Colonic mucosa (tissue), 4 donors: ENCODE data around the gene LCN15. TPM values are rescaled to one million over a fixed set of nuclear protein-coding genes. Genes with fewer than 3 reads are reported as not detected.
A peak's percentile ranks its signal among the peaks of the same experiment; 100 is the strongest.
"Not testable (repeated sequence)": the region's sequence is repeated elsewhere in the genome, so short reads cannot be mapped to it uniquely, and the experiment has no call there.

Experiments
- DNase-seq: peaks from one replicate; pipeline ENCODE4 v3.0.0-alpha.2; 2020
- H3K27ac ChIP-seq: fragments of 200-600 bp; one replicate; pipeline ENCODE4 v1.8.0; 2021
- H3K27me3 ChIP-seq: fragments of 200-600 bp; one replicate; pipeline ENCODE4 v1.8.0; 2021
- H3K36me3 ChIP-seq: fragments of 200-600 bp; one replicate; pipeline ENCODE4 v1.8.0; 2021
- H3K4me1 ChIP-seq: fragments of 200-600 bp; one replicate; pipeline ENCODE4 v1.8.0; 2021; ENCODE audit warnings: mild to moderate bottlenecking
- H3K4me3 ChIP-seq: fragments of 200-600 bp; one replicate; pipeline ENCODE4 v1.8.0; 2021
- H3K9ac ChIP-seq, 2 donors: one replicate each; pipeline ENCODE4 v1.7.0; 2013; ENCODE audit warnings: control low read depth in 2 of 2, low read depth in 2 of 2, low read length in 2 of 2
- H3K9me3 ChIP-seq: fragments of 200-600 bp; one replicate; pipeline ENCODE4 v1.8.0; 2021
- CTCF ChIP-seq: fragments of 200-600 bp; IDR thresholded peaks from one replicate; pipeline ENCODE4 v1.8.0; 2022; ENCODE audit warnings: antibody characterized with exemption, mild to moderate bottlenecking
- intact Hi-C: fragments of 100-400 bp; cut with DNase I; formaldehyde crosslinking; loops from one replicate; pipeline ENCODE4 v1.14.1; 2022
- total RNA-seq, 2 donors: library from RNA; stranded (reverse); fragmentation: NEBNext Ultra II Directional in 1 of 2; extraction: Animal tissue kit (Norgen Biotek cat#: 25700) in 1 of 2; gene quantifications; one replicate each; pipeline ENCODE4 v1.2.1, GENCODE V29; 2021
- donor health status: healthy.
- donor health status: DM: no; HTN: no; CAD: no.
- donor health status: DM: no; HTN: no; CAD: no.

Gene LCN15
- total RNA-seq, 2 donors from 2014 or later = 3.4 TPM; not detected in 1

- H3K4me1 ChIP-seq = peaks cover 20% of the 10 kb centered on the region
- H3K4me3 ChIP-seq = no peak overlapping the region
- no peak overlapping the region for H3K27ac ChIP-seq
- peak; percentile 18 for DNase-seq
- no peaks in the 10 kb centered on the region for H3K36me3 ChIP-seq
- H3K9ac ChIP-seq = no peak overlapping the region
- H3K27me3 ChIP-seq = no peaks in the 10 kb centered on the region
- TF ChIP-seq CTCF = no peak
- intact Hi-C loops = no loop called here
- no peaks in the 10 kb centered on the region for H3K9me3 ChIP-seq
These were observed 38.0 kb upstream of the LCN15 start for GRCh38 chr9:136802321-136802720.

GRCh38 chr9:136799854-136800657, 35.7 kb upstream of the LCN15 start:
- Histone ChIP-seq H3K27ac (peak overlapping the region; percentile 93), H3K9ac (peak overlapping the region; percentile 74 to 86), H3K4me3 (peak overlapping the region; percentile 44), H3K27me3 (no peaks in the 10 kb centered on the region), H3K4me1 (peaks cover 10% of the 10 kb centered on the region), H3K36me3 (no peaks in the 10 kb centered on the region), H3K9me3 (no peaks in the 10 kb centered on the region)
- TF ChIP-seq CTCF = no peak
- DNase-seq = peak; percentile 97
- intact Hi-C loops = loop anchor here (10.0 kb wide), 1 partner anchor 45 kb away; the partner anchor contains the start of genes AJM1 and PHPT1

- Histone ChIP-seq H3K9me3 (no peaks in the 10 kb centered on the region), H3K36me3 (no peaks in the 10 kb centered on the region), H3K27me3 (no peaks in the 10 kb centered on the region), H3K4me3 (peak overlapping the region; percentile 44), H3K9ac (peak overlapping the region; percentile 74 to 86), H3K4me1 (peaks cover 10% of the 10 kb centered on the region), H3K27ac (peak overlapping the region; percentile 93)
- TF ChIP-seq CTCF = no peak
- DNase-seq = peak; percentile 88
- intact Hi-C loops = loop anchor here (10.0 kb wide), 1 partner anchor 46 kb away; the partner anchor contains the start of genes AJM1 and PHPT1
These were observed 34.9 kb upstream of the LCN15 start for GRCh38 chr9:136799079-136799853.

- Histone ChIP-seq H3K36me3 (no peaks in the 10 kb centered on the region), H3K9ac (peak overlapping the region; percentile 74 to 86), H3K27ac (peak overlapping the region; percentile 93), H3K9me3 (no peaks in the 10 kb centered on the region), H3K4me1 (peaks cover 10% of the 10 kb centered on the region), H3K27me3 (no peaks in the 10 kb centered on the region), H3K4me3 (peak overlapping the region; percentile 44)
- no peak for TF ChIP-seq CTCF
- intact Hi-C loops = loop anchor here (10.0 kb wide), 1 partner anchor 46 kb away; the partner anchor contains the start of genes AJM1 and PHPT1
- DNase-seq = no peak
These were observed 34.4 kb upstream of the LCN15 start for GRCh38 chr9:136798708-136799078.

- not testable (repeated sequence) for H3K9me3 ChIP-seq, H3K4me3 ChIP-seq, H3K27ac ChIP-seq, H3K27me3 ChIP-seq, H3K36me3 ChIP-seq, DNase-seq, H3K9ac ChIP-seq
- H3K4me1 ChIP-seq = peaks cover 20% of the 10 kb centered on the region
- intact Hi-C loops = loop anchor here (10.0 kb wide), 1 partner anchor 48 kb away; the partner anchor contains the start of genes AJM1 and PHPT1
These were observed 32.5 kb upstream of the LCN15 start for GRCh38 chr9:136796775-136797347.
